Karpas-422 (cell line): ENCODE results near the gene CXCR4. TPM values are rescaled to one million over a fixed set of nuclear protein-coding genes. Genes with fewer than 3 reads are reported as not detected.

Experiments used
- DNase-seq: peaks from one replicate; pipeline ENCODE4 v3.0.0-alpha.2; 2015
- H2AFZ ChIP-seq: fragments of 200-600 bp; sonication (generic); 2 replicates; pipeline ENCODE4 v1.6.1; 2014; ENCODE audit warnings: antibody characterized with exemption, low read length, mixed read lengths
- H3K27ac ChIP-seq: fragments of 200-600 bp; sonication (generic); 2 replicates; pipeline ENCODE4 v1.5.1; 2014; ENCODE audit warnings: mild to moderate bottlenecking, low read length, moderate library complexity
- H3K27me3 ChIP-seq: fragments of 200-600 bp; sonication (generic); 2 replicates; pipeline ENCODE4 v1.6.1; 2014; ENCODE audit warnings: low read length, mixed read lengths
- H3K36me3 ChIP-seq: fragments of 200-600 bp; sonication (generic); 2 replicates; pipeline ENCODE4 v1.6.1; 2014; ENCODE audit warnings: low read length, mixed read lengths; ENCODE audit not compliant: insufficient read depth
- H3K4me1 ChIP-seq: fragments of 200-600 bp; sonication (generic); 2 replicates; pipeline ENCODE4 v1.6.1; 2014; ENCODE audit warnings: mild to moderate bottlenecking, low read length, mixed read lengths
- H3K4me2 ChIP-seq: fragments of 200-600 bp; sonication (generic); 2 replicates; pipeline ENCODE4 v1.6.1; 2014; ENCODE audit warnings: low read length, low read depth, mild to moderate bottlenecking; ENCODE audit not compliant: poor library complexity, severe bottlenecking
- H3K4me3 ChIP-seq: fragments of 200-600 bp; sonication (generic); 2 replicates; pipeline ENCODE4 v1.5.1; 2014; ENCODE audit warnings: mild to moderate bottlenecking, antibody characterized with exemption, low read length, mixed read lengths
- H3K79me2 ChIP-seq: fragments of 200-600 bp; sonication (generic); 2 replicates; pipeline ENCODE4 v1.6.1; 2014; ENCODE audit warnings: mild to moderate bottlenecking, low read length, mixed read lengths
- H3K9ac ChIP-seq: fragments of 200-600 bp; sonication (generic); 2 replicates; pipeline ENCODE4 v1.6.0; 2014; ENCODE audit warnings: low read length
- H3K9me2 ChIP-seq: fragments of 200-600 bp; sonication (generic), shearing (Covaris generic); replicated peaks from 2 replicates; pipeline ENCODE4 v1.6.0; 2014; ENCODE audit warnings: mild to moderate bottlenecking, low read length, moderate library complexity; ENCODE audit not compliant: insufficient read depth
- H3K9me3 ChIP-seq: fragments of 300-700, 200-600 bp; sonication (generic); 2 replicates; pipeline ENCODE4 v1.6.1; 2014; ENCODE audit warnings: low read length, mixed read lengths
- H4K20me1 ChIP-seq: fragments of 200-600 bp; sonication (generic); 2 replicates; pipeline ENCODE4 v1.6.1; 2014; ENCODE audit warnings: mild to moderate bottlenecking, antibody characterized with exemption, low read length, low read depth; ENCODE audit not compliant: insufficient read depth
- total RNA-seq: library from RNA; depleted of rRNA; stranded (reverse); fragments of >200 nt; shearing (Covaris generic); gene quantifications from 2 replicates; pipeline ENCODE4 v1.2.3, GENCODE V29; 2014; ENCODE audit warnings: low replicate concordance

The CXCR4 gene
- total RNA-seq, 1 experiment from 2014 or later: 0.97 TPM

DNA sequence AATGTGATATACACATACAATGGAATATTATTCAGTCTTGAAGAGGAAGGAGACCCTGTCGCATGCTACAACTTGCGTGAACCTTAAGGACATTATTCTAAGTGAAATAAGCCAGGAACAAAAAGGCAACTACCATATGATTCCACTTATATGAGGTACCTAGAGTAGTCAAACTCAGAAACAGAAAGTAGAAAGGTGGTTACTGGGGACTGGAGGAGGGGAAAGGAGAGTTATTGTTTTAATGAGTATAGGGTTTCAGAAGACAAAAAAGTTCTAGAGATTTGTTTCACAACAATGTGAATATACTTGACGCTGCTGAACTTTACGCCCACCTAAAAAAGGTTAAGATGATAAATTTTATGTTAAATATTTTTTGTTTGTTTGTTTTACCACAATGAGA is 47.0 kb downstream of the CXCR4 start:
- H3K4me1 ChIP-seq: peaks cover 35% of the 10 kb centered on the region
- no peak overlapping the region for H3K27ac ChIP-seq
- H3K36me3 ChIP-seq: no peaks in the 10 kb centered on the region
- no peak overlapping the region for H3K4me3 ChIP-seq
- no peak overlapping the region for H2AFZ ChIP-seq
- no peaks in the 10 kb centered on the region for H3K9me2 ChIP-seq
- no peak for DNase-seq
- H3K4me2 ChIP-seq: no peak overlapping the region
- no peak overlapping the region for H3K9ac ChIP-seq
- no peaks in the 10 kb centered on the region for H3K79me2 ChIP-seq
- H3K27me3 ChIP-seq: no peaks in the 10 kb centered on the region
- H4K20me1 ChIP-seq: no peaks in the 10 kb centered on the region
- peaks cover 3% of the 10 kb centered on the region; the same call in 1 of the 2 replicates for H3K9me3 ChIP-seq

DNA sequence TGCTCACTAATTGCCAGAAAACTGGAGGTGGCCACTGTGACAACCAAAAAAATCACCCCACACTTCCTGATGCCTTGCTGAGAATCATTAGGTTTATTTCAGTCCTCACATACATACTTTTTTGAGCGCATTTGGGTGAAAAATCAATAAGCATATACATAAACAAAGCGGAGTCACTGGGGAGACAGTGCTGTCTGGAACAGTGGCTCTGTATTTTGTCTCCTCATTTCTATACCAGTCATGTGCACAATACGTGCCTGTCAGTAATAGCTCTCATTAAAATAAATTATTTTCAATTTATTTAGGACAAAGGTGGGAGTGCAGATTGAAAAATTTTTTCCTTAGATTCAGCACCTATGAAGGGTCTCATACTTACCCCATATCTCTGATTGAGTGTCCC is 48.2 kb downstream of the CXCR4 start:
- Histone ChIP-seq H3K9me2 (no peaks in the 10 kb centered on the region), H3K27me3 (no peaks in the 10 kb centered on the region), H3K36me3 (no peaks in the 10 kb centered on the region), H3K9ac (no peak overlapping the region), H3K9me3 (peaks cover 3% of the 10 kb centered on the region; the same call in 1 of the 2 replicates), H3K4me2 (no peak overlapping the region), H3K4me3 (no peak overlapping the region), H4K20me1 (no peaks in the 10 kb centered on the region), H2AFZ (no peak overlapping the region), H3K4me1 (peaks cover 23% of the 10 kb centered on the region), H3K79me2 (no peaks in the 10 kb centered on the region), H3K27ac (no peak overlapping the region)
- no peak for DNase-seq

DNA sequence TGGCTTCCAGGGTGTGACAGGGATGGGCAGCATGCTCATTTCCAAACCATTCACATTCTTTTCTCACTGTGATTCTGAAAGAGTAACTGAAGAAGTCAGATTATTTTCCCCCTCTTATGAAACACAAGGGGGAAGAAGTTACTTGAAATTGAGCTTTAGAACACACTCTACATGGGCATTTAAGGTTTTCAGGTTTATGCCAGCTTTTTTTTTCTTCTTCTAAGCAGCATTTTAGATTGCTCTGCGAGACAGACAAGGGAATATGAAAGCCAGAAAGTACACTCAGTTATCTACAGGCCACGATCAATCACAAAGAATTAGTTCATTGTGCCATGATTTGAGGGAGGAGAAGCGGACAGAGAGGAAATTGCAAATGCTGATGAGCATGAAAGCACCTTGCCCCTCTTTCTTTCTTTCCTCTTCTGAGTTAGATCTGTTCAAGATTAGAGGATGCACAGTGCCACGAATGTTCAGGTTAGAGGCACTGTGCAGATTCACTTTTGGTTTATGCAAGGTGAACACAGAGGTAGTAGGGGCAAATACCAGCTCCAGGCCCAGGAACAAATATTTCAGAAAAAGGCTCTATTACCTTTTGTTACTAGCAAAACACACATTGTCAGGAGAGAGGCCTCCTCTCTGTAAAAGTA is 49.2 kb downstream of the CXCR4 start:
- H3K9me3 ChIP-seq: peaks cover 3% of the 10 kb centered on the region; the same call in 1 of the 2 replicates
- no peaks in the 10 kb centered on the region for H3K27me3 ChIP-seq
- H3K4me2 ChIP-seq: no peak overlapping the region
- no peaks in the 10 kb centered on the region for H3K79me2 ChIP-seq
- no peak overlapping the region for H3K27ac ChIP-seq
- H3K4me3 ChIP-seq: no peak overlapping the region
- no peak for DNase-seq
- peaks cover 18% of the 10 kb centered on the region for H3K4me1 ChIP-seq
- H2AFZ ChIP-seq: no peak overlapping the region
- no peak overlapping the region for H3K9ac ChIP-seq
- no peaks in the 10 kb centered on the region for H3K36me3 ChIP-seq
- H3K9me2 ChIP-seq: no peaks in the 10 kb centered on the region
- no peaks in the 10 kb centered on the region for H4K20me1 ChIP-seq

DNA sequence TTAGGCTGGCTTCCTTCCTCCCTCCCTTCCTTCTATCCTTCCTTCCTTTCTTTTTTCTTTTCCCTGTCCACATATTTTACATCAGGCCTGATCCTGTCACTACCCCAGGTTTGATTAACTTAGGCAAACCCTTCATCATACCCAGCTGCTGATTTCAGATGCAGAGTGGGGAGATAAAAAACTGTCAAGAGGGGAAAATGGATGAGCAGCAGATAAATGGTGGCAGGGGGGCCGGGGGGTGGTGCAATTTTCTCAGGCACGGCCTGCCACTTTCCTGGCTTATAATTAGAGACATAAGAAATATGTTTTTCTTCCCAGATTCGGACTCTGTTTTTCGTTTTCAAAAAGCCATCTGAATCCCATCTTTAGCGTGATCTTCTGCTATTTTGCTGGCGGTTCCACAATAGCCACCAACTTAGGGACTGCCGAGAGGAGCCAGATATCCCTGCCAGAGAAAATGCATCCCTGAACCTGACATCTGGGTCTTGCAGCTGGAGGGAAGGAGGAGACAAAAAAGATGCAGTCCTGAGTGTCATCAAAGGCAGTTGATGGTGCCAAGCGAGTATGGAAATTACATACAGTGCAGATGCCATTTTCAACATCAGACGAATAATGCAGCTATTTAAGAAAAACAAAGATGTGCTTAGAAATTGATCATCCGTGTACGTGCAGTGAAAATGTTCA is 49.9 kb downstream of the CXCR4 start:
- Histone ChIP-seq H3K9ac (no peak overlapping the region), H3K4me3 (no peak overlapping the region), H3K4me2 (no peak overlapping the region), H4K20me1 (no peaks in the 10 kb centered on the region), H2AFZ (no peak overlapping the region), H3K36me3 (no peaks in the 10 kb centered on the region), H3K27ac (no peak overlapping the region), H3K9me3 (no peaks in the 10 kb centered on the region; the same call in 1 of the 2 replicates), H3K79me2 (no peaks in the 10 kb centered on the region), H3K9me2 (no peaks in the 10 kb centered on the region), H3K4me1 (peaks cover 16% of the 10 kb centered on the region), H3K27me3 (no peaks in the 10 kb centered on the region)
- DNase-seq: no peak

DNA sequence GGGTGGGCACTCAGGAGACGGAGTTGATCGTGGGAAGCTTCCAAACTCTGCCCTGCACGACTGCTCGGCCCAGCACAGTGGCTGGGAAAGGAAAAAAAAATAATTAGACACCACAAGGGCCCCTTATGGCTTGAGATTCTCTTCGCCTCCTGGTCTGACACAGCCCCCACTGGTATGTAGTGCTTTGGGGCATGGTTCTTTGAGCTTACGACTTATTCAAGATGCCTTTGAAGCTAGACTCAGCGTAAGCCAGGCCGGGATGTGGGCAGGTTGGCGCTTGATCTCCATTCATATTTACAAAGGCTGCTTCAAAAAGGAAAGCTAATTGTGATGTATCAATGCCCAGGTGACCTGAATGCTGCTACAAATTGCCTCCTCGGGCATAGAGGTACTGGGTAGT is 50.5 kb downstream of the CXCR4 start:
- Histone ChIP-seq H3K9me3 (no peaks in the 10 kb centered on the region), H3K27ac (no peak overlapping the region), H2AFZ (no peak overlapping the region), H3K36me3 (no peaks in the 10 kb centered on the region), H3K9ac (no peak overlapping the region), H3K79me2 (no peaks in the 10 kb centered on the region), H3K27me3 (no peaks in the 10 kb centered on the region), H3K4me2 (no peak overlapping the region), H3K4me3 (no peak overlapping the region), H3K9me2 (no peaks in the 10 kb centered on the region), H4K20me1 (no peaks in the 10 kb centered on the region), H3K4me1 (peaks cover 11% of the 10 kb centered on the region)
- DNase-seq: no peak

DNA sequence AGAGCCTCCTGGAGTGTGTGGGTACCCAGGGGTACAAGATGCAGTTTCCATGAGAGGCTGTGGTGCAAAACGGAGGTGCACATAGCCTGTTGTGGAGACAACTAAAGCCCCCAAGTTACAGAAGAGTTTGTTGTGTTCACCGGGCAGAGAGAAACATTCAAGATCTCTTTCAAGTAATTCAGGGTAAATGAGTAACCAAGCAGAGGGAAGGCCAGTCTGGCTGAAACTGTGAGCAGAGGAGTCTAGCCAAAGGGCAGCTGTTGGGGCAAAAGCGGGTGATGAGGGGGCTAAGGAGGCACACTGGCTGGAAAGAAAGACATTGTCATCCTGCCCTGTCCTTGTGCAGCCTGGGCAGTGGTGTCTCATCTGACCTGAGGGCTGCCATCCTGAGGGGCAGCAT is 52.0 kb downstream of the CXCR4 start:
- Histone ChIP-seq H4K20me1 (no peaks in the 10 kb centered on the region), H3K4me3 (no peak overlapping the region), H3K9me3 (no peaks in the 10 kb centered on the region), H3K79me2 (no peaks in the 10 kb centered on the region), H3K4me2 (no peak overlapping the region), H3K4me1 (peaks cover 4% of the 10 kb centered on the region; the same call in 1 of the 2 replicates), H3K27ac (no peak overlapping the region), H3K9ac (no peak overlapping the region), H3K36me3 (no peaks in the 10 kb centered on the region), H3K27me3 (no peaks in the 10 kb centered on the region), H3K9me2 (no peaks in the 10 kb centered on the region), H2AFZ (no peak overlapping the region)
- no peak for DNase-seq

DNA sequence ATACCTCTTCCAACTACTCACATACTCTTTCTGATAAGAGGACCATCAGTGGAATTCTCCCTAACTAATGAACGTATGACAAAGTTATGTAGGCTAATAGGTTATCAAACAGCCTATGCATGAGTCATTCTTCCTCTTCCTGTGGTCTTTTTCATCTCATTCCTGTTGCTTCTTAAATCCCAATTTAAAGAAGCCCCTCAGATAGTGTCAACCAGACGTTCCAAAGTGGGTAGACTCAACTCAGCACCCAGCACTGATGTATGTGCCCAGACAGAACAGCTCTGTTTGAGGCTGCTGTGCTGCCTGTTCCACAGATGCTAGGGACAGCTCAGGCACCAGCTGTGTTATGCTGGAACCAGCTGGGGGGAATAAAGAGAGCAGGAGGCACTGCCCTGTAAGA is 52.6 kb downstream of the CXCR4 start:
- H3K9me3 ChIP-seq: no peaks in the 10 kb centered on the region

More for the DNA sequence above, 52.6 kb downstream of the CXCR4 start:
- no peak for DNase-seq
- no peak overlapping the region for H3K9ac ChIP-seq
- no peak overlapping the region for H3K4me3 ChIP-seq
- H3K4me1 ChIP-seq: peaks cover 4% of the 10 kb centered on the region; the same call in 1 of the 2 replicates
- no peak overlapping the region for H2AFZ ChIP-seq
- H4K20me1 ChIP-seq: no peaks in the 10 kb centered on the region
- no peak overlapping the region for H3K4me2 ChIP-seq
- H3K79me2 ChIP-seq: no peaks in the 10 kb centered on the region
- H3K36me3 ChIP-seq: no peaks in the 10 kb centered on the region
- H3K27ac ChIP-seq: no peak overlapping the region
- no peaks in the 10 kb centered on the region for H3K9me2 ChIP-seq
- no peaks in the 10 kb centered on the region for H3K27me3 ChIP-seq
